Thymus (tissue), 11 donors: ENCODE results near the gene ZNF382. TPM values are rescaled to one million over a fixed set of nuclear protein-coding genes. Genes with fewer than 3 reads are reported as not detected.
"Not testable (repeated sequence)": the region's sequence is repeated elsewhere in the genome, so short reads cannot be mapped to it uniquely, and the experiment has no call there.

Experiments
- DNase-seq, 9 donors: peaks; one replicate each; pipeline ENCODE4 v3.0.0-alpha.2; 2013; ENCODE audit warnings: low spot score in 9 of 9, low read depth in 6 of 9, missing footprints in 1 of 9
- H3K27ac ChIP-seq, 2 donors: one replicate each; pipeline ENCODE4 v1.5.1; 2013; ENCODE audit warnings: control low read depth in 1 of 2, low read depth in 1 of 2, low read length in 1 of 2, mild to moderate bottlenecking in 1 of 2, moderate library complexity in 1 of 2
- H3K27me3 ChIP-seq, 2 donors: one replicate each; pipeline ENCODE4 v1.5.1; 2013; ENCODE audit warnings: low read length in 1 of 2; ENCODE audit not compliant: control insufficient read depth in 2 of 2, insufficient read depth in 1 of 2
- H3K36me3 ChIP-seq, 2 donors: one replicate each; pipeline ENCODE4 v1.5.1; 2013; ENCODE audit warnings: low read length in 1 of 2, mild to moderate bottlenecking in 1 of 2, moderate library complexity in 1 of 2; ENCODE audit not compliant: control insufficient read depth in 2 of 2, insufficient read depth in 2 of 2
- H3K4me1 ChIP-seq, 2 donors: one replicate each; pipeline ENCODE4 v1.5.1; 2013; ENCODE audit warnings: low read length in 2 of 2; ENCODE audit not compliant: control insufficient read depth in 2 of 2, insufficient read depth in 2 of 2
- H3K4me3 ChIP-seq, 2 donors: one replicate each; pipeline ENCODE4 v1.5.1; 2013; ENCODE audit warnings: low read length in 2 of 2, control low read depth in 1 of 2, mild to moderate bottlenecking in 1 of 2
- H3K9me3 ChIP-seq, 2 donors: one replicate each; pipeline ENCODE4 v1.5.1; 2013; ENCODE audit warnings: low read length in 1 of 2, mild to moderate bottlenecking in 1 of 2; ENCODE audit not compliant: control insufficient read depth in 2 of 2, insufficient read depth in 1 of 2
- WGBS: extraction: QIAGEN DNeasy Blood & Tissue Kit; methylation state at CpG from one replicate; pipeline ENCODE4 v1.1.7; 2013; 5-methylcytosine and 5-hydroxymethylcytosine counted together
- polyA plus RNA-seq: library from polyadenylated mRNA; stranded (reverse); fragments of 200-250 nt; gene quantifications from one replicate; pipeline ENCODE4 v1.2.3, GENCODE V29; 2013
- total RNA-seq: library from RNA; stranded (reverse); fragments of 120-200 nt; gene quantifications from one replicate; pipeline ENCODE4 v1.2.4, GENCODE V29; 2013
- donor health status: healthy.

The ZNF382 gene
- total and polyA plus RNA-seq, 2 donors: 3.9 to 8.6 TPM

- no peak overlapping the region for H3K4me3 ChIP-seq
- H3K9me3 ChIP-seq: peaks cover 1 to 5% of the 10 kb centered on the region in 2 donors
- no peak overlapping the region for H3K27ac ChIP-seq
- H3K27me3 ChIP-seq: no peaks in the 10 kb centered on the region
- H3K4me1 ChIP-seq: peaks cover 1 to 2% of the 10 kb centered on the region in 2 donors
- no peak for DNase-seq
- H3K36me3 ChIP-seq: peaks cover 15 to 18% of the 10 kb centered on the region in 2 donors
These were observed 25.9 kb upstream of the ZNF382 start for GRCh38 chr19:36579255-36579654.

GRCh38 chr19:36602681-36603080 lies 2.4 kb upstream of the ZNF382 start:
- H3K27ac ChIP-seq, H3K4me3 ChIP-seq, H3K9me3 ChIP-seq, DNase-seq, H3K27me3 ChIP-seq, H3K4me1 ChIP-seq, H3K36me3 ChIP-seq: not testable (repeated sequence)
- WGBS: 90% methylated on average over 10 of the region's 10 CpGs

GRCh38 chr19:36604656-36605100 lies 435 bp upstream of the ZNF382 start:
- no peaks in the 10 kb centered on the region for H3K27me3 ChIP-seq
- peak in 8 of 9 donors; percentile 51 to 87 (median 72) for DNase-seq

GRCh38 chr19:36605877-36606478 lies 865 bp downstream of the ZNF382 start:
- peaks cover 5 to 6% of the 10 kb centered on the region in 2 donors for H3K4me1 ChIP-seq
- peak overlapping the region in 1 of 2 donors; percentile 92 for H3K27ac ChIP-seq
- no peaks in the 10 kb centered on the region for H3K27me3 ChIP-seq
- DNase-seq: no peak
- WGBS: 13% methylated on average over 1 of the region's 1 CpG
- H3K9me3 ChIP-seq: no peaks in the 10 kb centered on the region
- peaks cover 0 to 5% of the 10 kb centered on the region in 2 donors for H3K36me3 ChIP-seq
- H3K4me3 ChIP-seq: peak overlapping the region; percentile 81 to 88

More at GRCh38 chr19:36604656-36605100, 435 bp upstream of the ZNF382 start:
- Histone ChIP-seq H3K27ac (peak overlapping the region; percentile 92 to 96), H3K4me1 (peaks cover 5 to 6% of the 10 kb centered on the region in 2 donors), H3K36me3 (peaks cover 0 to 4% of the 10 kb centered on the region in 2 donors), H3K9me3 (no peaks in the 10 kb centered on the region), H3K4me3 (peak overlapping the region; percentile 81 to 88)
- under 1% methylated on average over 21 of the region's 21 CpGs for WGBS

GRCh38 chr19:36627057-36627456 lies 21.9 kb downstream of the ZNF382 start:
- no peaks in the 10 kb centered on the region for H3K27me3 ChIP-seq
- H3K9me3 ChIP-seq: peaks cover 13 to 18% of the 10 kb centered on the region in 2 donors
- H3K4me3 ChIP-seq: no peak overlapping the region
- H3K4me1 ChIP-seq: no peaks in the 10 kb centered on the region
- peaks cover 0 to 3% of the 10 kb centered on the region in 2 donors for H3K36me3 ChIP-seq
- no peak overlapping the region for H3K27ac ChIP-seq
- DNase-seq: no peak
- WGBS: 97% methylated on average over 5 of the region's 5 CpGs

- Histone ChIP-seq H3K9me3 (peaks cover 10 to 37% of the 10 kb centered on the region in 2 donors), H3K36me3 (peaks cover 0 to 4% of the 10 kb centered on the region in 2 donors), H3K27ac (no peak overlapping the region), H3K27me3 (no peaks in the 10 kb centered on the region), H3K4me1 (no peaks in the 10 kb centered on the region), H3K4me3 (no peak overlapping the region)
- no peak for DNase-seq
- WGBS: 97% methylated on average over 2 of the region's 2 CpGs
These were observed 30.2 kb downstream of the ZNF382 start for GRCh38 chr19:36635342-36635741.

GRCh38 chr19:36638862-36639510 lies 33.9 kb downstream of the ZNF382 start:
- WGBS: 97% methylated on average over 5 of the region's 5 CpGs
- Histone ChIP-seq H3K9me3 (peaks cover 11 to 29% of the 10 kb centered on the region in 2 donors), H3K27me3 (no peaks in the 10 kb centered on the region), H3K4me3 (no peak overlapping the region), H3K4me1 (no peaks in the 10 kb centered on the region), H3K27ac (no peak overlapping the region), H3K36me3 (peaks cover 0 to 4% of the 10 kb centered on the region in 2 donors)
- DNase-seq: peak in 1 of 9 donors; percentile 6

GRCh38 chr19:36646746-36647145 lies 41.6 kb downstream of the ZNF382 start:
- Histone ChIP-seq H3K4me1 (no peaks in the 10 kb centered on the region), H3K9me3 (peaks cover 8 to 15% of the 10 kb centered on the region in 2 donors), H3K27me3 (no peaks in the 10 kb centered on the region), H3K36me3 (peaks cover 0 to 13% of the 10 kb centered on the region in 2 donors), H3K4me3 (no peak overlapping the region), H3K27ac (no peak overlapping the region)
- WGBS: 98% methylated on average over 2 of the region's 2 CpGs
- DNase-seq: no peak

GRCh38 chr19:36652958-36653357 lies 47.8 kb downstream of the ZNF382 start:
- Histone ChIP-seq H3K4me1 (no peaks in the 10 kb centered on the region), H3K27ac (no peak overlapping the region), H3K4me3 (no peak overlapping the region), H3K36me3 (peaks cover 12 to 34% of the 10 kb centered on the region in 2 donors), H3K27me3 (no peaks in the 10 kb centered on the region), H3K9me3 (peaks cover 7 to 12% of the 10 kb centered on the region in 2 donors)
- DNase-seq: no peak
- 99% methylated on average over 1 of the region's 1 CpG for WGBS
